ENCODE results near the gene UBE2E3.

UBE2E3 gene

DNA sequence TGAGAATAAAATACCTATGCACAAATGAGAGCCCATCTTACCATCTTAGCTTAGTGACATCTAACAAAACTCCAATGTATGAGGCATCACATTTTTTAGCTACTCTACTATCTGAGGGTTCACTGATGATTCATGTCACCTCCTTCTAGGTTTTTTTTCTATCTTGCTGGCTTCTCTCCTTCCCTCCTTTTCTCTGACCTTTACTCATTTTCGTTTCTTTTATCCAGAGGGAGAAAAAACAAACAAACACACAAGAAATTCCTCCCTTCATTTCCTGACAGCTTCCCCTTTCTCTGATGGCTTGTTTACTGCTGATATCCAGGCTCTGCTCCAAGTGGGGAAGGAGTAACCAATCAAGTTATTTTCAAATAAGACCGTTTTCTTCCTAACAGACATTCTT lies 115.1 kb downstream of the UBE2E3 start:
- Mint-ChIP-seq H3K36me3 (peaks cover 5% of the 10 kb centered on the region), H3K27me3 (no peaks in the 10 kb centered on the region), H3K9me3 (peaks cover 9% of the 10 kb centered on the region), H3K4me1 (no peaks in the 10 kb centered on the region), H3K4me3 (no peak overlapping the region), H3K27ac (no peak overlapping the region)
- DNase-seq (ENCODE audit: low spot score in 2 of 2) = no peak
- ATAC-seq (ENCODE audit: low read depth) = no peak

DNA sequence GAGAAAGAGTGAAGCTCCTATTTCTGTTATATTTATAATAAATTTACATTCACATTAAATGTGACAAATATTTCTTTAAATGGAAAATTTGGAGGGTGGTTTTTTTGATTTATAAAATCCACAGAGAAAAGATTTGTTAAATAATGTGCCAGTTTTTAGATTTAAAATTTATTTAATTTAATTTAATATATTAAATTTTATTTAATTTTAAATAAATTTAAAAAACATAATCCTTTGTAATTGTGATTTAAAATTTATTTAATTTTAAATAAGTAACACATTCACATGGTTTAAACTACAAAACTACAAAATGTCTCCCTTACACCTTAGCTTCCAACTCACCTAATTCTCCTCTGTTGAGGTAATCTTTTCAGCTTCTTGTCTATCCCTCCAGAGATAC lies 123.3 kb downstream of the UBE2E3 start:
- Mint-ChIP-seq H3K9me3 (no peaks in the 10 kb centered on the region), H3K4me3 (no peak overlapping the region), H3K36me3 (no peaks in the 10 kb centered on the region), H3K27me3 (peaks cover 3% of the 10 kb centered on the region), H3K4me1 (peaks cover 6% of the 10 kb centered on the region), H3K27ac (no peak overlapping the region)
- DNase-seq (ENCODE audit: low spot score in 2 of 2) (no peak), ATAC-seq (ENCODE audit: low read depth) (no peak)

DNA sequence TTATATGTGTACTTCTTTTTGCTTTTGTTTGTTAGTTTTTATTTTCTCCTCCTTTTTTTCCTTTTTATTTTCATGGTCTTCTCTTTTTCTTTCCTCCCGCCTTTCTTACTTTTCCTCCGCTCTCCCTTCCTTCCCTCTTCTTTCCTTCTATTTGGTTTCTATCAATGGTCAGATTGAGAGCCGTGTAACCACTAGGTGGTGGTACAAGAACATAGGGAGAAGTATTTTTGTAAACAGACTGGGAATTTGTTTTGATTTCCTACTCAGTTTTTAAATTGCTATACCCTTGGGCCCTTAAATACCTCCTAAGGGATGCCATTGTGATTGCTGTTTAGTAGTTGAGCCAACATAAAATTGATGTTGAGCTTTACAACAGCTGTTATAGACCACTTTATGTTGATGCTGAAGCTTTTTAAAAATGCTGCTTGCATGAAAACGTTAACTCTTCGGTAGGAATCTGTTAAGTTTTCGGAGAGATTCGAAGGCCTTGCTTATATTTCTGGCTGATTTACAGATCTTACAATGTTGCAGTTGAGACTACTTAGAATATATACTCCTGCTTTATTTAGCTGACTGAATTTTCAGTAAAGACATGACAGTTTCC lies 124.2 kb downstream of the UBE2E3 start:
- Mint-ChIP-seq H3K4me3 (no peak overlapping the region), H3K36me3 (no peaks in the 10 kb centered on the region), H3K4me1 (peaks cover 6% of the 10 kb centered on the region), H3K27ac (peak overlapping the region; percentile 0), H3K9me3 (no peaks in the 10 kb centered on the region), H3K27me3 (peaks cover 3% of the 10 kb centered on the region)
- DNase-seq (ENCODE audit: low spot score in 2 of 2) = peak in 1 of 2 donors; percentile 29
- ATAC-seq (ENCODE audit: low read depth) = peak; percentile 54

DNA sequence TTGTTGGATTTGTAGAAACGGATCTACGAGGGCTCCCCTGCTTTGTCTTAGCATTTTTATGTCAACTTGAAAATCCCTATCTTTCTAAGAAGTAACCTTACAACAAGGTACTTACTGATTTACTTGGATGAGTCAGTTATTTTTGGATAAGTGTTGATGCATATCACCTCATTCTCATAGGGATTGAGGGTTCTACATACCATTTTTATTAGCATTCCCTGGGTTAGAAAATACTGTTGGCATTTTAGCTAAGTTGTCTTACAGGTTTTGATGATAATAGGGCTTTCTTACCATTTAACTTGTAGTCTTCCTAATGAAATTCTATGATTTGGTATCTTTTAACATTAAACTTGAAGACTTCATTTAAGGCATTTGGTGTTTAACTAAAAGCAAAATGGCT lies 125.2 kb downstream of the UBE2E3 start:
- DNase-seq (ENCODE audit: low spot score in 2 of 2) = no peak
- H3K4me1 Mint-ChIP-seq = peaks cover 6% of the 10 kb centered on the region
- no peaks in the 10 kb centered on the region for H3K9me3 Mint-ChIP-seq
- H3K36me3 Mint-ChIP-seq = no peaks in the 10 kb centered on the region
- H3K27ac Mint-ChIP-seq = no peak overlapping the region
- no peak for ATAC-seq (ENCODE audit: low read depth)
- H3K27me3 Mint-ChIP-seq = peaks cover 3% of the 10 kb centered on the region
- no peak overlapping the region for H3K4me3 Mint-ChIP-seq

DNA sequence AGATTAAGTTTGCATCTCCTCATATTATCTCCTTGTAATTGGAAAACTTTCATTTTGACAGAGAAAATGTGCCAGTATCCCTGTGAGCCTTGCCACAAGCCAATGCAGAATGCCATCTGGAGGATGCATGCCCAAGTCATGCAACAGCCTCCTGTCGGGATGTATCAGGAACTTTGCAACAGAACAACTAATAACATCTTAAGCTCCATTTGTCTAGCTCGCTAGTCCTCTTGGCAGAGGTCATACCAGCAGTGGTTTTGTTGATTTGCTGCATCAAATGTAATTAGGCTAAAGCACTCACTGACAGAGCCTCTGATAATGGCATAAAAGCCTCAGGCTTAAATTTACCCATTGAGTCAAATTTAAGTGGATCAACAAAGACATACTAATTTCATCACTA lies 125.8 kb downstream of the UBE2E3 start:
- Mint-ChIP-seq H3K27me3 (peaks cover 3% of the 10 kb centered on the region), H3K36me3 (no peaks in the 10 kb centered on the region), H3K4me1 (peaks cover 6% of the 10 kb centered on the region), H3K4me3 (no peak overlapping the region), H3K27ac (no peak overlapping the region), H3K9me3 (no peaks in the 10 kb centered on the region)
- ATAC-seq (ENCODE audit: low read depth) (no peak), DNase-seq (ENCODE audit: low spot score in 2 of 2) (no peak)

DNA sequence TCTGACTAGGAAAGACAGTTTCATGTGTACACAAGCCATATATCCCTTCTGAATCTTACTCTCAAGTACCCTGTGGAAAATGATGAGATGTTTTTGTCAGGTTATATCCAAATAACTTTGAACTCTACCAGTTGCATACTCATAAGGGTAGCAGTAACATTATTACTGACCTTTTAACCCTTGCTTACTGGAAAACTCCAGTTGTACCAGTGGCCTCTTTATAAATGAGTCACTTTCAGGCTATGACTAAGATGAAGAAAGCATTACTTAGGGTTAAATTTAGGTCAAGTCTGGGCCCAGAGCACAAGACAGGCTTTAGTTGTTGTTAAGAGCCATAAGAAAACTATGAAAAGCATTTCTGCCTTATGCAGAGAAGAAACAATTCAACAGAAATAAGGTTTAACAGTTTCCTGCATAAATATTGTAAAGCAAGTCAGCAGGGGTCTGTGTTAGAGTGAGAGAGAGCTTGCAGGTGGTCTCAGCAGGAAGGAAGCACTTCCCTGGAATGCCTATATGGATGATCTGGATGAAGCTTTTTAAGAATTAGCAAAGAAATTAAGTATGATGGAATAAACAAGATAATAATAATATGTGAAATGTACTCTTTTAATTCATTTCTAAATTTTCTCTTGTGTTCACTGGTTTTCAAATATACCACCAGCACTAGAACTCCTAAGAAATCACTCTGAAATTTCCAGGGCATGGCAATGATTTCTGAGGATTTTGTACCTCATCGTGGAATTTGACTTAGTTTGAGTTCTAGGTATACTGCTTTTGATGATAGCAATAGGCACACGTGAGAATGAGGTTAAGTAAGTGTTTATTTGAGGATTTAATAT lies 126.6 kb downstream of the UBE2E3 start:
- peaks cover 3% of the 10 kb centered on the region for H3K27me3 Mint-ChIP-seq
- ATAC-seq (ENCODE audit: low read depth) (no peak), DNase-seq (ENCODE audit: low spot score in 2 of 2) (no peak)
- no peak overlapping the region for H3K4me3 Mint-ChIP-seq
- no peaks in the 10 kb centered on the region for H3K9me3 Mint-ChIP-seq
- no peaks in the 10 kb centered on the region for H3K36me3 Mint-ChIP-seq
- peaks cover 3% of the 10 kb centered on the region for H3K4me1 Mint-ChIP-seq
- no peak overlapping the region for H3K27ac Mint-ChIP-seq

DNA sequence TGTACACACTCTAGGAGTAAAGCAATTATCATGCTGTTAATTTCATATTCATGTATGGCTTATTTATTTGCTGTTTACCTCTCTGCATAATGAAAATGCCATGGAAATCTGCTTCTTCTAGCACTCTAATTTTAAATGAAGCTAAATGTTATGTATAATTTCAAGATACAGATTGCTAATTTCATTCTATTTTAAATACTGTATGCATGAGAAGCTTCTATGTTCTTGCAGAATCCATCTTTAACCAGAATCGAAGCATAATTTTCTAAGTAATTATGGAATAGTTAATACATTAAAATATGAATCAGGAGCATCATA lies 127.2 kb downstream of the UBE2E3 start:
- DNase-seq (ENCODE audit: low spot score in 2 of 2) (no peak), ATAC-seq (ENCODE audit: low read depth) (no peak)
- H3K4me1 Mint-ChIP-seq = peaks cover 3% of the 10 kb centered on the region
- H3K27ac Mint-ChIP-seq = no peak overlapping the region
- no peaks in the 10 kb centered on the region for H3K9me3 Mint-ChIP-seq
- H3K36me3 Mint-ChIP-seq = no peaks in the 10 kb centered on the region
- H3K4me3 Mint-ChIP-seq = no peak overlapping the region
- H3K27me3 Mint-ChIP-seq = peaks cover 3% of the 10 kb centered on the region

DNA sequence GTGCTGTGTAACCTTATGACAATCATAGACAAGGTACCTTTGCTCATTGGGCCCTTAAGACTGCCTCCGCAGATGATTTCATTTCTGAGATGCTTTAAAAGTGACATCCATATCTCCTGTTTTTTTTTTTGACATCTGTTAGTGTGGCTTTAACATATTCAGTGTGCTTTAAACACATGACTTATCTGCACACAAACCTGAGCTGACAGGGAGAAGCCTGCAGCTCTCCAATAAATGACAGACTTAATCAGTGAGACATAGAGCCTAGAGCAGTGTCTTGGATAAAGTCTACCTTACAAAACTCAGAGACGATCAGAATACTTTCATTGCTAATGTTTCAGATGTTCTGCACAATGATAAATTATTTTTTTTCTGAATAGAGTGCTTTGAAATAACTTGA lies 130.7 kb downstream of the UBE2E3 start:
- ATAC-seq (ENCODE audit: low read depth) = no peak
- Mint-ChIP-seq H3K9me3 (no peaks in the 10 kb centered on the region), H3K36me3 (no peaks in the 10 kb centered on the region), H3K27me3 (no peaks in the 10 kb centered on the region), H3K27ac (no peak overlapping the region), H3K4me1 (no peaks in the 10 kb centered on the region), H3K4me3 (no peak overlapping the region)
- DNase-seq (ENCODE audit: low spot score in 2 of 2) = no peak

DNA sequence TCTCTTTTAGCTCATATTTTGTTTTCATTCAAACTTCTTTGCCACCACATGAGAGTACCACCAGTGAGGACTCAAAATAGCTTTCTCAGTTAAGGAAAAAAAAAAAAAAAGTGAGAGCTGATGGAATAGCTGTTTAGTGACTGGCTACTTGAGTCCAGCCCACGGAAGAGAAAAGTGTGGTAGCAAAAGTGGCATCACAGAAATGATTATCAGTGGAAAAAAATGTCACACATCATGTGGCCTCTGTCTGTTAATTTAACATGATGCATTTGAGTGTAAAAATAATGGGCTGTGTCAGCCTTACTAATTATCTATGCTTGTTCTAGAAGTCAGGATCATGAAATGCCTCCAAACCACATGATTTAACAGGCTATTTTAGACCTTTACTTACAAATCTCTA lies 132.5 kb downstream of the UBE2E3 start:
- Mint-ChIP-seq H3K4me1 (no peaks in the 10 kb centered on the region), H3K9me3 (no peaks in the 10 kb centered on the region)
- DNase-seq (ENCODE audit: low spot score in 2 of 2) = no peak

More for the DNA sequence above, 132.5 kb downstream of the UBE2E3 start:
- H3K27ac Mint-ChIP-seq = no peak overlapping the region
- H3K27me3 Mint-ChIP-seq = no peaks in the 10 kb centered on the region
- H3K4me3 Mint-ChIP-seq = no peak overlapping the region
- no peaks in the 10 kb centered on the region for H3K36me3 Mint-ChIP-seq
- ATAC-seq (ENCODE audit: low read depth) = no peak
